ENCODE measurements around the gene TRAPPC12. TPM values are rescaled to one million over a fixed set of nuclear protein-coding genes. Genes with fewer than 3 reads are reported as not detected.

Gene TRAPPC12
- total RNA-seq, 1 experiment from 2014 or later: 77.0 TPM

GRCh38 chr2:3429066-3429610, 49.6 kb downstream of the TRAPPC12 start:
- intact Hi-C loops (cut with micrococcal nuclease; ENCODE audit: unreplicated experiment): no loop called here
- Mint-ChIP-seq H3K36me3 (ENCODE audit: insufficient read depth, unreplicated experiment) (peaks cover 6% of the 10 kb centered on the region), H3K9me3 (ENCODE audit: low read depth, unreplicated experiment) (no peaks in the 10 kb centered on the region), H3K27me3 (ENCODE audit: unreplicated experiment) (no peaks in the 10 kb centered on the region), H3K27ac (ENCODE audit: unreplicated experiment) (no peak overlapping the region), H3K4me3 (ENCODE audit: low read depth, unreplicated experiment) (no peak overlapping the region), H3K4me1 (ENCODE audit: low read depth, unreplicated experiment) (peaks cover under 1% of the 10 kb centered on the region)
- no TSS peak for BruUV-seq (replicated peaks)
- CTCF ChIA-PET: no interaction called here
- TF ChIP-seq, protein P1, sequence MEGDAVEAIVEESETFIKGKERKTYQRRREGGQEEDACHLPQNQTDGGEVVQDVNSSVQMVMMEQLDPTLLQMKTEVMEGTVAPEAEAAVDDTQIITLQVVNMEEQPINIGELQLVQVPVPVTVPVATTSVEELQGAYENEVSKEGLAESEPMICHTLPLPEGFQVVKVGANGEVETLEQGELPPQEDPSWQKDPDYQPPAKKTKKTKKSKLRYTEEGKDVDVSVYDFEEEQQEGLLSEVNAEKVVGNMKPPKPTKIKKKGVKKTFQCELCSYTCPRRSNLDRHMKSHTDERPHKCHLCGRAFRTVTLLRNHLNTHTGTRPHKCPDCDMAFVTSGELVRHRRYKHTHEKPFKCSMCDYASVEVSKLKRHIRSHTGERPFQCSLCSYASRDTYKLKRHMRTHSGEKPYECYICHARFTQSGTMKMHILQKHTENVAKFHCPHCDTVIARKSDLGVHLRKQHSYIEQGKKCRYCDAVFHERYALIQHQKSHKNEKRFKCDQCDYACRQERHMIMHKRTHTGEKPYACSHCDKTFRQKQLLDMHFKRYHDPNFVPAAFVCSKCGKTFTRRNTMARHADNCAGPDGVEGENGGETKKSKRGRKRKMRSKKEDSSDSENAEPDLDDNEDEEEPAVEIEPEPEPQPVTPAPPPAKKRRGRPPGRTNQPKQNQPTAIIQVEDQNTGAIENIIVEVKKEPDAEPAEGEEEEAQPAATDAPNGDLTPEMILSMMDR (IDR thresholded peaks at IDR 0.05; ENCODE audit: unreplicated experiment): no peak
- no peak for DNase-seq

GRCh38 chr2:3430172-3430571, 50.7 kb downstream of the TRAPPC12 start:
- no peak overlapping the region for H3K4me3 Mint-ChIP-seq (ENCODE audit: low read depth, unreplicated experiment)
- DNase-seq: no peak
- H3K9me3 Mint-ChIP-seq (ENCODE audit: low read depth, unreplicated experiment): no peaks in the 10 kb centered on the region
- TF ChIP-seq, protein P1 (IDR thresholded peaks at IDR 0.05; ENCODE audit: unreplicated experiment): no peak
- no peaks in the 10 kb centered on the region for H3K36me3 Mint-ChIP-seq (ENCODE audit: insufficient read depth, unreplicated experiment)
- CTCF ChIA-PET: interaction anchor here (0.6 kb wide), 1 partner anchor 800 kb away, joined by 5 read pairs; no protein-coding TSS in a partner anchor
- no peaks in the 10 kb centered on the region for H3K4me1 Mint-ChIP-seq (ENCODE audit: low read depth, unreplicated experiment)
- H3K27ac Mint-ChIP-seq (ENCODE audit: unreplicated experiment): no peak overlapping the region
- intact Hi-C loops (cut with micrococcal nuclease; ENCODE audit: unreplicated experiment): no loop called here
- no peaks in the 10 kb centered on the region for H3K27me3 Mint-ChIP-seq (ENCODE audit: unreplicated experiment)
- BruUV-seq (replicated peaks): no TSS peak

DNA sequence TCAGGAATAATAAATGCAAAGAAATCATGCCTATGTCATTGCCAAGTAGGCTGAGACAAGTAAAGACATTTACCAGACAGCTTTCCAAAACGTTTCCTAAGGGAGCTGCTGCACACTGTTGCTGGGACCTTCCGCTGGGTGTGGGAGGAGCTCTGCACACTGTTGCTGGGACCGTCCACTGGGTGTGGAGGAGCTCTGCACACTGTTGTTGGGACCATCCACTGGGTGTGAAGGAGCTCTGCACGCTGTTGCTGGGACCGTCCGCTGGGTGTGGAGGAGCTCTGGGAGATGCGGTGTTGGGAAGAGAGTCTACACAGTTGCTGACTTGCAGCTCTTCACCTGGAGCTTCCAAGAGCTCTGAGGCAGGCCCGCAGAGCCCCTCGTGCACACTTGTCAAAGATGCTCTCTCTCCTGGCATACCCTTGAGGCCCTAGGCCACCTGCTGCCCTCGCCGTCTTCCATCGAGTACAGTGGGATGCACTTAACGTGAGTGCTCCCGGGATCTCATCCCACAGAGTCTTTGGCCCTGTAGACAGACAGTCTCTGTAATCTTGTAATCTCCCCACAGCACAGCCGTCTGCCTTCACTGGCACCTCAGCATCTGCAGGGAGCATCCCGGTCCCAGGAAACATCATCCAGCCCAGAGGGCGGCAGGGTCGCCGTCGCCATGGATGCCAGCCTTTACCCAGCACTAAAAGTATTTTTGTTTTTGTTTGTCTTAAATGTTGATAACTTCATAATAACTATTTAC, 51.4 kb downstream of the TRAPPC12 start:
- Mint-ChIP-seq H3K9me3 (ENCODE audit: low read depth, unreplicated experiment) (no peaks in the 10 kb centered on the region), H3K4me3 (ENCODE audit: low read depth, unreplicated experiment) (no peak overlapping the region), H3K36me3 (ENCODE audit: insufficient read depth, unreplicated experiment) (no peaks in the 10 kb centered on the region), H3K27me3 (ENCODE audit: unreplicated experiment) (no peaks in the 10 kb centered on the region), H3K27ac (ENCODE audit: unreplicated experiment) (no peak overlapping the region), H3K4me1 (ENCODE audit: low read depth, unreplicated experiment) (no peaks in the 10 kb centered on the region)
- no peak for DNase-seq
- TF ChIP-seq, protein P1 (IDR thresholded peaks at IDR 0.05; ENCODE audit: unreplicated experiment): no peak
- no TSS peak for BruUV-seq (replicated peaks)
- intact Hi-C loops (cut with micrococcal nuclease; ENCODE audit: unreplicated experiment): no loop called here
- CTCF ChIA-PET: no interaction called here

GRCh38 chr2:3432067-3432466, 52.6 kb downstream of the TRAPPC12 start:
- no peak for DNase-seq
- no TSS peak for BruUV-seq (replicated peaks)
- no peaks in the 10 kb centered on the region for H3K36me3 Mint-ChIP-seq (ENCODE audit: insufficient read depth, unreplicated experiment)
- intact Hi-C loops (cut with micrococcal nuclease; ENCODE audit: unreplicated experiment): no loop called here
- no peak overlapping the region for H3K27ac Mint-ChIP-seq (ENCODE audit: unreplicated experiment)
- H3K4me1 Mint-ChIP-seq (ENCODE audit: low read depth, unreplicated experiment): no peaks in the 10 kb centered on the region
- H3K9me3 Mint-ChIP-seq (ENCODE audit: low read depth, unreplicated experiment): no peaks in the 10 kb centered on the region
- H3K4me3 Mint-ChIP-seq (ENCODE audit: low read depth, unreplicated experiment): no peak overlapping the region
- no peaks in the 10 kb centered on the region for H3K27me3 Mint-ChIP-seq (ENCODE audit: unreplicated experiment)
- TF ChIP-seq, protein P1 (IDR thresholded peaks at IDR 0.05; ENCODE audit: unreplicated experiment): no peak
- CTCF ChIA-PET: no interaction called here
